SK-N-SH (cell line): ENCODE measurements around the gene LENEP.

Experiments used
- CHD2 ChIP-seq: fragments of 150-350 bp; IDR thresholded peaks from 2 replicates; pipeline ENCODE4 v1.6.1; 2018; ENCODE audit warnings: low read length; ENCODE audit not compliant: partially characterized antibody
- EP300 ChIP-seq, 2 experiments: IDR thresholded peaks; 2 replicates each; pipeline versions ENCODE4 v1.4.0 to v1.6.1; 2012; ENCODE audit warnings: borderline replicate concordance in 1 of 2, low read depth in 1 of 2, low read length in 1 of 2
- EZH2phosphoT487 ChIP-seq: fragments of 200-600 bp; sonication (generic); IDR thresholded peaks from 2 replicates; pipeline ENCODE4 v1.6.1; 2017; ENCODE audit warnings: low read depth, mixed run types, mild to moderate bottlenecking, antibody characterized with exemption, moderate library complexity, borderline replicate concordance
- FOXJ3 ChIP-seq: sonication (generic); formaldehyde crosslinking; IDR thresholded peaks from 2 replicates; pipeline ENCODE4 v1.5.1; 2020; ENCODE audit warnings: mild to moderate bottlenecking, missing genetic modification reagents
- JUND ChIP-seq: IDR thresholded peaks from 2 replicates; pipeline ENCODE4 v1.4.0; 2012
- MXI1 ChIP-seq: IDR thresholded peaks from 2 replicates; pipeline ENCODE4 v1.6.1; 2012; ENCODE audit warnings: mild to moderate bottlenecking, low read depth, low read length, improper control_type of control experiment
- NRF1 ChIP-seq: IDR thresholded peaks from 2 replicates; pipeline ENCODE4 v1.6.1; 2012; ENCODE audit warnings: low read depth, mild to moderate bottlenecking, low read length
- POLR2AphosphoS5 ChIP-seq: IDR thresholded peaks from 2 replicates; pipeline ENCODE4 v1.6.1; 2012; ENCODE audit warnings: low read depth, low read length
- RFX5 ChIP-seq: IDR thresholded peaks from 2 replicates; pipeline ENCODE4 v1.6.1; 2012; ENCODE audit warnings: mild to moderate bottlenecking, improper control_type of control experiment, low read length
- TEAD4 ChIP-seq: IDR thresholded peaks from 2 replicates; pipeline ENCODE4 v1.4.0; 2012; ENCODE audit warnings: mild to moderate bottlenecking, borderline replicate concordance; ENCODE audit not compliant: insufficient read depth
- YY1 ChIP-seq: IDR thresholded peaks from 2 replicates; pipeline ENCODE4 v1.4.0; 2012; ENCODE audit warnings: low read depth, mild to moderate bottlenecking
- TF ChIP-seq, protein P1 (sequence below): fragments of 200-600 bp; sonication (generic); IDR thresholded peaks from 2 replicates; pipeline ENCODE4 v1.6.1; 2017; ENCODE audit warnings: antibody characterized with exemption, mild to moderate bottlenecking, moderate library complexity
- TF ChIP-seq, protein P2 (sequence below): fragments of 150-350 bp; IDR thresholded peaks from 2 replicates; pipeline ENCODE4 v1.6.1; 2017; ENCODE audit warnings: antibody characterized with exemption, low read length, low read depth, borderline replicate concordance
- TF ChIP-seq, protein P3 (sequence below): IDR thresholded peaks from 2 replicates; pipeline ENCODE4 v1.6.1; 2012; ENCODE audit warnings: mild to moderate bottlenecking, low read depth, low read length, moderate library complexity

DNA sequence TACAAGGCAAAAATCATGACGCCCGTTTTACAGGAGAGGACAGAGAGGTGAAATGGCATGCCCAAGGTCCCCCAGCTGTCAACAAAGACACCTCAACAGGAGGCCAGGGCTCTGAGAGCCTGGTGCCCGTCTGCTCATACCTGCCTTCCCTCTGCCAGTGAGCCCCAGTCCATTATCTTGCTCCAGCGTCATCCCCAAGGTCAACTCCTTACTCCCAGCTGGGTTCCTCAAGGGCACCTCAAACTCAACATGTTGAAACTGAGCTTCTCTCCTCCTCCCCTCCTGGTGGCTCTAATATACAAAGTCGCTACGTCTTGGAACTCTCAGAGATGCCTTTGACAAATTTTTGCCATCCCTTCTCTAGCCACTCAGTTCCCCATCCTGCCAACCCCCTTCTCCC lies 40.7 kb upstream of the LENEP start:
- TF ChIP-seq FOXJ3 (CRISPR knock-in tag), result no peak
- TF ChIP-seq, protein P1, sequence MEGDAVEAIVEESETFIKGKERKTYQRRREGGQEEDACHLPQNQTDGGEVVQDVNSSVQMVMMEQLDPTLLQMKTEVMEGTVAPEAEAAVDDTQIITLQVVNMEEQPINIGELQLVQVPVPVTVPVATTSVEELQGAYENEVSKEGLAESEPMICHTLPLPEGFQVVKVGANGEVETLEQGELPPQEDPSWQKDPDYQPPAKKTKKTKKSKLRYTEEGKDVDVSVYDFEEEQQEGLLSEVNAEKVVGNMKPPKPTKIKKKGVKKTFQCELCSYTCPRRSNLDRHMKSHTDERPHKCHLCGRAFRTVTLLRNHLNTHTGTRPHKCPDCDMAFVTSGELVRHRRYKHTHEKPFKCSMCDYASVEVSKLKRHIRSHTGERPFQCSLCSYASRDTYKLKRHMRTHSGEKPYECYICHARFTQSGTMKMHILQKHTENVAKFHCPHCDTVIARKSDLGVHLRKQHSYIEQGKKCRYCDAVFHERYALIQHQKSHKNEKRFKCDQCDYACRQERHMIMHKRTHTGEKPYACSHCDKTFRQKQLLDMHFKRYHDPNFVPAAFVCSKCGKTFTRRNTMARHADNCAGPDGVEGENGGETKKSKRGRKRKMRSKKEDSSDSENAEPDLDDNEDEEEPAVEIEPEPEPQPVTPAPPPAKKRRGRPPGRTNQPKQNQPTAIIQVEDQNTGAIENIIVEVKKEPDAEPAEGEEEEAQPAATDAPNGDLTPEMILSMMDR, result no peak
- TF ChIP-seq YY1, result no peak
- TF ChIP-seq EZH2phosphoT487, result no peak
- no peak for TF ChIP-seq CHD2
- no peak for TF ChIP-seq POLR2AphosphoS5
- no peak for TF ChIP-seq EP300 (IDR thresholded peaks at IDR 0.05; ENCODE audit: borderline replicate concordance in 1 of 2, low read depth in 1 of 2, low read length in 1 of 2)
- TF ChIP-seq, protein P2, sequence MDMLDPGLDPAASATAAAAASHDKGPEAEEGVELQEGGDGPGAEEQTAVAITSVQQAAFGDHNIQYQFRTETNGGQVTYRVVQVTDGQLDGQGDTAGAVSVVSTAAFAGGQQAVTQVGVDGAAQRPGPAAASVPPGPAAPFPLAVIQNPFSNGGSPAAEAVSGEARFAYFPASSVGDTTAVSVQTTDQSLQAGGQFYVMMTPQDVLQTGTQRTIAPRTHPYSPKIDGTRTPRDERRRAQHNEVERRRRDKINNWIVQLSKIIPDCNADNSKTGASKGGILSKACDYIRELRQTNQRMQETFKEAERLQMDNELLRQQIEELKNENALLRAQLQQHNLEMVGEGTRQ, result no peak
- TF ChIP-seq, protein P3, sequence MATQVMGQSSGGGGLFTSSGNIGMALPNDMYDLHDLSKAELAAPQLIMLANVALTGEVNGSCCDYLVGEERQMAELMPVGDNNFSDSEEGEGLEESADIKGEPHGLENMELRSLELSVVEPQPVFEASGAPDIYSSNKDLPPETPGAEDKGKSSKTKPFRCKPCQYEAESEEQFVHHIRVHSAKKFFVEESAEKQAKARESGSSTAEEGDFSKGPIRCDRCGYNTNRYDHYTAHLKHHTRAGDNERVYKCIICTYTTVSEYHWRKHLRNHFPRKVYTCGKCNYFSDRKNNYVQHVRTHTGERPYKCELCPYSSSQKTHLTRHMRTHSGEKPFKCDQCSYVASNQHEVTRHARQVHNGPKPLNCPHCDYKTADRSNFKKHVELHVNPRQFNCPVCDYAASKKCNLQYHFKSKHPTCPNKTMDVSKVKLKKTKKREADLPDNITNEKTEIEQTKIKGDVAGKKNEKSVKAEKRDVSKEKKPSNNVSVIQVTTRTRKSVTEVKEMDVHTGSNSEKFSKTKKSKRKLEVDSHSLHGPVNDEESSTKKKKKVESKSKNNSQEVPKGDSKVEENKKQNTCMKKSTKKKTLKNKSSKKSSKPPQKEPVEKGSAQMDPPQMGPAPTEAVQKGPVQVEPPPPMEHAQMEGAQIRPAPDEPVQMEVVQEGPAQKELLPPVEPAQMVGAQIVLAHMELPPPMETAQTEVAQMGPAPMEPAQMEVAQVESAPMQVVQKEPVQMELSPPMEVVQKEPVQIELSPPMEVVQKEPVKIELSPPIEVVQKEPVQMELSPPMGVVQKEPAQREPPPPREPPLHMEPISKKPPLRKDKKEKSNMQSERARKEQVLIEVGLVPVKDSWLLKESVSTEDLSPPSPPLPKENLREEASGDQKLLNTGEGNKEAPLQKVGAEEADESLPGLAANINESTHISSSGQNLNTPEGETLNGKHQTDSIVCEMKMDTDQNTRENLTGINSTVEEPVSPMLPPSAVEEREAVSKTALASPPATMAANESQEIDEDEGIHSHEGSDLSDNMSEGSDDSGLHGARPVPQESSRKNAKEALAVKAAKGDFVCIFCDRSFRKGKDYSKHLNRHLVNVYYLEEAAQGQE, result no peak
- TF ChIP-seq MXI1, result no peak
- TF ChIP-seq TEAD4, result no peak
- TF ChIP-seq JUND, result no peak
- TF ChIP-seq RFX5, result no peak
- no peak for TF ChIP-seq NRF1
